Activated CD8-positive, alpha-beta memory T cell treated with anti-CD3 and anti-CD28 coated beads, Interleukin-2, amount 10 ng/mL, durations not matched to agents 7 days and 5 days (primary cell): Measurements from ENCODE around the gene AUTS2. TPM values are rescaled to one million over a fixed set of nuclear protein-coding genes. Genes with fewer than 3 reads are reported as not detected.
A peak's percentile ranks its signal among the peaks of the same experiment; 100 is the strongest.

Experiments used
- ATAC-seq: fragments of 150-1000 bp; cut with Tn5 transposase; one replicate; pipeline ENCODE4 v1.10.0; 2021; ENCODE audit warnings: moderate library complexity
- CTCF ChIA-PET: fragments of 350-600 bp; sonication (Branson Sonifier 250); formaldehyde crosslinking; loops from one replicate; lab custom pipeline; 2021; ENCODE audit warnings: antibody characterized with exemption; lab: Charles Lee
- DNase-seq: peaks from one replicate; pipeline ENCODE4 v3.0.0-alpha.2; 2020
- H3K27ac Mint-ChIP-seq: one replicate; pipeline ENCODE4 v1.8.0; 2021; ENCODE audit warnings: mild to moderate bottlenecking, mixed read lengths
- H3K27me3 Mint-ChIP-seq: one replicate; pipeline ENCODE4 v1.8.0; 2021; ENCODE audit warnings: mixed read lengths
- H3K36me3 Mint-ChIP-seq: one replicate; pipeline ENCODE4 v1.8.0; 2021; ENCODE audit warnings: mild to moderate bottlenecking, mixed read lengths
- H3K4me1 Mint-ChIP-seq: one replicate; pipeline ENCODE4 v1.8.0; 2021; ENCODE audit warnings: mixed read lengths
- H3K4me3 Mint-ChIP-seq: one replicate; pipeline ENCODE4 v1.8.0; 2021; ENCODE audit warnings: mild to moderate bottlenecking, moderate library complexity, mixed read lengths
- H3K9me3 Mint-ChIP-seq: one replicate; pipeline ENCODE4 v1.8.0; 2022; ENCODE audit warnings: low read depth, mixed read lengths
- total RNA-seq, 2 experiments: library from RNA; stranded (reverse); gene quantifications; one replicate each; pipeline ENCODE4 v1.2.3, GENCODE V29; 2021

Gene AUTS2
- total RNA-seq, 2 experiments from 2014 or later: 9.5 to 24.4 TPM

- CTCF ChIA-PET: interaction anchor here (0.6 kb wide), 1 partner anchor 90 kb away, joined by 3 read pairs; no protein-coding TSS in a partner anchor
- no peaks in the 10 kb centered on the region for H3K4me1 Mint-ChIP-seq
- no peak overlapping the region for H3K4me3 Mint-ChIP-seq
These were observed 1158.5 kb downstream of the AUTS2 start for GRCh38 chr7:70756789-70757188.

GRCh38 chr7:70758646-70759045 lies 1160.4 kb downstream of the AUTS2 start:
- H3K27ac Mint-ChIP-seq: no peak overlapping the region
- no peaks in the 10 kb centered on the region for H3K27me3 Mint-ChIP-seq
- CTCF ChIA-PET: no interaction called here
- H3K4me3 Mint-ChIP-seq: no peak overlapping the region
- no peak for ATAC-seq
- no peaks in the 10 kb centered on the region for H3K9me3 Mint-ChIP-seq
- H3K36me3 Mint-ChIP-seq: no peaks in the 10 kb centered on the region
- peaks cover 4% of the 10 kb centered on the region for H3K4me1 Mint-ChIP-seq
- DNase-seq: no peak

More at GRCh38 chr7:70756789-70757188, 1158.5 kb downstream of the AUTS2 start:
- Mint-ChIP-seq H3K9me3 (no peaks in the 10 kb centered on the region), H3K36me3 (no peaks in the 10 kb centered on the region), H3K27ac (no peak overlapping the region), H3K27me3 (no peaks in the 10 kb centered on the region)
- no peak for DNase-seq
- ATAC-seq: no peak

- H3K9me3 Mint-ChIP-seq: no peaks in the 10 kb centered on the region
- H3K4me1 Mint-ChIP-seq: peaks cover 10% of the 10 kb centered on the region
- DNase-seq (no peak), ATAC-seq (no peak)
- CTCF ChIA-PET: no interaction called here
- no peak overlapping the region for H3K4me3 Mint-ChIP-seq
- H3K36me3 Mint-ChIP-seq: no peaks in the 10 kb centered on the region
- H3K27ac Mint-ChIP-seq: no peak overlapping the region
- no peaks in the 10 kb centered on the region for H3K27me3 Mint-ChIP-seq
These were observed 1161.4 kb downstream of the AUTS2 start for GRCh38 chr7:70759674-70760073.

- CTCF ChIA-PET: interaction anchor here (0.8 kb wide), 1 partner anchor 68 kb away, joined by 3 read pairs; no protein-coding TSS in a partner anchor
- Mint-ChIP-seq H3K27me3 (no peaks in the 10 kb centered on the region), H3K9me3 (no peaks in the 10 kb centered on the region), H3K36me3 (peaks cover 5% of the 10 kb centered on the region), H3K27ac (no peak overlapping the region), H3K4me3 (no peak overlapping the region), H3K4me1 (peaks cover 14% of the 10 kb centered on the region)
- no peak for DNase-seq
- no peak for ATAC-seq
These were observed 1163.5 kb downstream of the AUTS2 start for GRCh38 chr7:70761711-70762328.

- no peaks in the 10 kb centered on the region for H3K9me3 Mint-ChIP-seq
- no peak for DNase-seq
- ATAC-seq: no peak
- peaks cover 14% of the 10 kb centered on the region for H3K4me1 Mint-ChIP-seq
- H3K36me3 Mint-ChIP-seq: peaks cover 5% of the 10 kb centered on the region
- H3K27me3 Mint-ChIP-seq: no peaks in the 10 kb centered on the region
- no peak overlapping the region for H3K27ac Mint-ChIP-seq
- CTCF ChIA-PET: interaction anchor here (0.8 kb wide), 1 partner anchor 67 kb away, joined by 3 read pairs; no protein-coding TSS in a partner anchor
- no peak overlapping the region for H3K4me3 Mint-ChIP-seq
These were observed 1164.4 kb downstream of the AUTS2 start for GRCh38 chr7:70762696-70763095.

- Mint-ChIP-seq H3K9me3 (no peaks in the 10 kb centered on the region), H3K36me3 (peaks cover 5% of the 10 kb centered on the region), H3K27me3 (no peaks in the 10 kb centered on the region), H3K4me3 (peak overlapping the region; percentile 5), H3K27ac (no peak overlapping the region), H3K4me1 (peaks cover 14% of the 10 kb centered on the region)
- ATAC-seq (peak; percentile 82), DNase-seq (peak; percentile 59)
- CTCF ChIA-PET: no interaction called here
These were observed 1165.9 kb downstream of the AUTS2 start for GRCh38 chr7:70763961-70764691.

GRCh38 chr7:70764701-70765208 lies 1166.5 kb downstream of the AUTS2 start:
- Mint-ChIP-seq H3K9me3 (no peaks in the 10 kb centered on the region), H3K36me3 (peaks cover 5% of the 10 kb centered on the region), H3K27ac (no peak overlapping the region), H3K4me3 (peak overlapping the region; percentile 5), H3K27me3 (no peaks in the 10 kb centered on the region), H3K4me1 (peaks cover 14% of the 10 kb centered on the region)
- no peak for DNase-seq
- ATAC-seq: no peak
- CTCF ChIA-PET: no interaction called here

- H3K36me3 Mint-ChIP-seq: peaks cover 5% of the 10 kb centered on the region
- no peak overlapping the region for H3K27ac Mint-ChIP-seq
- CTCF ChIA-PET: no interaction called here
- no peaks in the 10 kb centered on the region for H3K27me3 Mint-ChIP-seq
- DNase-seq (no peak), ATAC-seq (no peak)
- H3K4me3 Mint-ChIP-seq: no peak overlapping the region
- H3K9me3 Mint-ChIP-seq: no peaks in the 10 kb centered on the region
- peaks cover 14% of the 10 kb centered on the region for H3K4me1 Mint-ChIP-seq
These were observed 1167.4 kb downstream of the AUTS2 start for GRCh38 chr7:70765651-70766050.

GRCh38 chr7:70766109-70766508 lies 1167.8 kb downstream of the AUTS2 start:
- Mint-ChIP-seq H3K36me3 (peaks cover 5% of the 10 kb centered on the region), H3K27ac (no peak overlapping the region), H3K27me3 (no peaks in the 10 kb centered on the region), H3K9me3 (no peaks in the 10 kb centered on the region), H3K4me1 (peaks cover 14% of the 10 kb centered on the region), H3K4me3 (no peak overlapping the region)
- DNase-seq (no peak), ATAC-seq (no peak)
- CTCF ChIA-PET: no interaction called here

GRCh38 chr7:70766694-70767093 lies 1168.4 kb downstream of the AUTS2 start:
- Mint-ChIP-seq H3K4me3 (no peak overlapping the region), H3K36me3 (peaks cover 9% of the 10 kb centered on the region), H3K27me3 (no peaks in the 10 kb centered on the region), H3K9me3 (no peaks in the 10 kb centered on the region), H3K4me1 (peaks cover 14% of the 10 kb centered on the region), H3K27ac (no peak overlapping the region)
- DNase-seq: no peak
- no peak for ATAC-seq
- CTCF ChIA-PET: no interaction called here

GRCh38 chr7:70770154-70770553 lies 1171.9 kb downstream of the AUTS2 start:
- no peak for ATAC-seq
- peaks cover 12% of the 10 kb centered on the region for H3K36me3 Mint-ChIP-seq
- no peaks in the 10 kb centered on the region for H3K9me3 Mint-ChIP-seq

GRCh38 chr7:70771451-70771850 lies 1173.2 kb downstream of the AUTS2 start:
- no peaks in the 10 kb centered on the region for H3K27me3 Mint-ChIP-seq
- CTCF ChIA-PET: no interaction called here
- no peaks in the 10 kb centered on the region for H3K9me3 Mint-ChIP-seq
- no peak overlapping the region for H3K4me3 Mint-ChIP-seq
- ATAC-seq (no peak), DNase-seq (no peak)
- H3K4me1 Mint-ChIP-seq: peaks cover 14% of the 10 kb centered on the region
- H3K36me3 Mint-ChIP-seq: peaks cover 7% of the 10 kb centered on the region
- H3K27ac Mint-ChIP-seq: no peak overlapping the region

More at GRCh38 chr7:70770154-70770553, 1171.9 kb downstream of the AUTS2 start:
- CTCF ChIA-PET: no interaction called here
- H3K27ac Mint-ChIP-seq: no peak overlapping the region
- no peaks in the 10 kb centered on the region for H3K27me3 Mint-ChIP-seq
- no peak overlapping the region for H3K4me3 Mint-ChIP-seq
- no peak for DNase-seq
- H3K4me1 Mint-ChIP-seq: peaks cover 4% of the 10 kb centered on the region

GRCh38 chr7:70772891-70773290 lies 1174.6 kb downstream of the AUTS2 start:
- Mint-ChIP-seq H3K36me3 (peaks cover 11% of the 10 kb centered on the region), H3K27ac (no peak overlapping the region)

GRCh38 chr7:70773406-70773805 lies 1175.1 kb downstream of the AUTS2 start:
- Mint-ChIP-seq H3K36me3 (peaks cover 11% of the 10 kb centered on the region), H3K27ac (no peak overlapping the region), H3K27me3 (no peaks in the 10 kb centered on the region), H3K4me3 (no peak overlapping the region), H3K9me3 (no peaks in the 10 kb centered on the region), H3K4me1 (peaks cover 31% of the 10 kb centered on the region)
- CTCF ChIA-PET: no interaction called here
- ATAC-seq: no peak
- no peak for DNase-seq

More at GRCh38 chr7:70772891-70773290, 1174.6 kb downstream of the AUTS2 start:
- H3K27me3 Mint-ChIP-seq: no peaks in the 10 kb centered on the region
- H3K4me3 Mint-ChIP-seq: no peak overlapping the region
- CTCF ChIA-PET: no interaction called here
- ATAC-seq (no peak), DNase-seq (no peak)
- peaks cover 27% of the 10 kb centered on the region for H3K4me1 Mint-ChIP-seq
- no peaks in the 10 kb centered on the region for H3K9me3 Mint-ChIP-seq
